NCI-H69 (cell line): ENCODE data around the gene PIP4K2C.

Experiments
- DNase-seq: peaks from one replicate; lab custom pipeline; 2025; lab: John Stamatoyannopoulos, UW

Gene PIP4K2C

DNA sequence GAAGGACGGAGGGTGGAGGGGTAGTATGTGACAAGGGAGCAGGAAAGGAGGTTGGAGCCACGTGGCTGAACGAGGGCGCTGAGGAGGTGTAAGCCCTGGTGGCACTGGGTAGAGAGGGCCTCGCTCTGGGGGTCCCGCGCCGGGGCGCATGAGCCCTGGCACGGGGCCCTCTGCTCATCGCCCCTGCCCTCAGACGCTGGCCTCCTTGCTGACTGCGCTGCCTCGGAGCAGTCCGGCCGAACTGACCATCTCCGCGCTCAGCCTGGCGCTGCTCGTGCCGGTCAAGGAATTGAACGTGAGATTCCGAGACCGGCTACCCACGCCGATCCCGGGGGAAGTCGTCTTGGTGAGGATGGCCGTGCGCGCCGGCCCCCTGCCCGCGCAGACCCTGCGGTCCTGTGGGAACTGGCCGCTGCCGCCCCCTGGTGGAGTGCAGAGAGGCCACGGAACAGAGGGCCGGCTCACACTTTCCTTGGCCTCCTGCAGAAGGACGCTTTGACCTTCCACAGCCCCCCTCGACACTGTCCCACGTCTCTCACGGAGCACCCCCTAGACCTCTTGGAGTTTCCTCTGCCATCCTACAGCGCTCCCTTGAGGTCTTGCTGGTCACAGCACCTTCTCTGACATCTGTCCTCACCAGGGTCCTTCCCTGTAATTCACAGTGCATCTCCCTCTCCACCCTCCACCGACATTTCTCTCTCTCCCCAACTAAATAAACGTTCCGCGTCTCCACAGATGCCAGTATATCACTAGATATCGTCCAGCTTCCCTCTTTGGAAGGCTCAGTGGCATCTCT is 30.7 kb downstream of the PIP4K2C start:
- peak; percentile 77 for DNase-seq

DNA sequence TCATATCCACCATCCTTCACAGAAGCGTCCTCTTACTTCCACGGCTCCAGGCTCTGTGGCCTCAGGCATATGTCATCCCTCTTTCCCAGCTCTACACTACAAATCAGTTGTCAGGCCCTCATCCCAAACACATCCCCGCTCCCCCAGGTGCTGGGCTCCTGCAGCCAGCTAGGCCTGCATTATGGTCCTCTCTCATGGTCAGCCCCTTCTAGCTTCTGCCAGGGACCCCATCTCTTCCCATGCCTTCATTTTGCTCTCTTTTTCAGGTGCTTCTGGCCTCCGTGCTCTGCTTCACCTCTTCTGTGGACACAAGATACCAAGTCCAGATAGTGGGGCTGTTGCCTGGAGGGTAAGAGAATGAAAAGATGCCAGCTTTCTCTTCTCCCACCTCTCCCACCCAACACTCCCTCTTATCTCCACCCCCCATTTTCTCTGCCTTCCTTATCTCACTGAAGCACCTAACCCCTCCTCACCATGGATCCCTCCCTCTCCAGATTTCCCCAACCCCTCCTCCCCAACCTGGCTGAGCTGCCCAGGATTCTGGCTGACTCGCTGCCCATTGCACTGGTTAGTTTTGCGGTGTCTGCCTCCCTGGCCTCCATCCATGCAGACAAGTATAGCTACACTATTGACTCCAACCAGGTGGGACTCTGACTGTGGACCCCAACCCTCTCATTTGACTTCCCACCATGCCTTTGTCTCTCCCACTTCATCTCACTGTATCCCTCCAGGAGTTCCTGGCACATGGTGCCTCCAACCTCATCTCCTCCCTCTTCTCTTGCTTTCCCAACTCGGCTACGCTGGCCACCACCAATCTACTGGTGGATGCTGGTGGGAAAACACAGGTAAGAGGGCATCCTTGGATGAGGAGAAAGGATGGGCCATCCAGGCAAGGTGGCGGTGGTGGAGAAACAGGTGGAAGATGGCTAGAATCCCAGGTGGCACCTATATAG is 31.6 kb downstream of the PIP4K2C start:
- DNase-seq = no peak

DNA sequence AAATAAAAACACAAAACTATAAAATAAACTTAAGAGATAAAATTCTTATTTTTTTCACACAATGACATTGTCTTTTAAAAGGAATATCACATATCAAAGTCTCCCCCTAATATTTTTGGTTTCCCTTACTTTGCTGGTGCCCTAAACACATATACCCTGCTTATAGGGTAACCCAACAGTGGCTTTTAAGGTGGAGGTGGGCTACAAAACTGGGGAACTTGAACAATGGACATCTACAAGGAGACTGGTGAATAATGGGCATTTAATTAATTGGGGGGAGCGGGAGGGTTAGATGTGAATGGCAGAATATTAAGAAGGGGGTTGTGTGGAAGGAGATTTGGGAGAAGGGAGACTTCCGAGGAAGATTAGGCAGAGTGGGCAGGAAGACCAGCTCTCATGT is 32.4 kb downstream of the PIP4K2C start:
- no peak for DNase-seq

DNA sequence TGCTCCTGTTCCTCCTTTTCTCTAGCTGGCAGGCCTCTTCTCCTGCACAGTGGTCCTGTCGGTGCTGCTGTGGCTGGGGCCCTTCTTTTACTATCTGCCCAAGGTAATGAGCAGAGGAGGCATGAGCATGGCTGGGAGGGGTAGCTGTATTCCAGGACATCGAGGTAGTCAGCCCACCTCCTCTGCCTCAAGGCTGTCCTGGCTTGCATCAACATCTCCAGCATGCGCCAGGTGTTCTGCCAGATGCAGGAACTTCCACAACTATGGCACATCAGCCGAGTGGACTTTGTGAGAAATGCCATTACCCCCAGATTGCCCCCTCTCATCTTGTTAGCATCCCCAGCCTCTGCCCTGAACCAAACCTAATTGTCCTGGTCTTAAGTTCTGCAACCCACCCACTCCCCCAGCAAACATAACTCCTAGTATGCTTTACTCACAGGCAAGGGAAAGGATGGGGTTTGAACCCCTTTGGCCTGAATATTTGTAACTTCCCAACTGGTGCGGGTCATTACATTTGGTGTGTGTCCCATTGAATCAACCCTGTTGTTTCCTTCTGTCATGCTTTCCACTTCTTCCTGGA is 32.9 kb downstream of the PIP4K2C start:
- DNase-seq = no peak

DNA sequence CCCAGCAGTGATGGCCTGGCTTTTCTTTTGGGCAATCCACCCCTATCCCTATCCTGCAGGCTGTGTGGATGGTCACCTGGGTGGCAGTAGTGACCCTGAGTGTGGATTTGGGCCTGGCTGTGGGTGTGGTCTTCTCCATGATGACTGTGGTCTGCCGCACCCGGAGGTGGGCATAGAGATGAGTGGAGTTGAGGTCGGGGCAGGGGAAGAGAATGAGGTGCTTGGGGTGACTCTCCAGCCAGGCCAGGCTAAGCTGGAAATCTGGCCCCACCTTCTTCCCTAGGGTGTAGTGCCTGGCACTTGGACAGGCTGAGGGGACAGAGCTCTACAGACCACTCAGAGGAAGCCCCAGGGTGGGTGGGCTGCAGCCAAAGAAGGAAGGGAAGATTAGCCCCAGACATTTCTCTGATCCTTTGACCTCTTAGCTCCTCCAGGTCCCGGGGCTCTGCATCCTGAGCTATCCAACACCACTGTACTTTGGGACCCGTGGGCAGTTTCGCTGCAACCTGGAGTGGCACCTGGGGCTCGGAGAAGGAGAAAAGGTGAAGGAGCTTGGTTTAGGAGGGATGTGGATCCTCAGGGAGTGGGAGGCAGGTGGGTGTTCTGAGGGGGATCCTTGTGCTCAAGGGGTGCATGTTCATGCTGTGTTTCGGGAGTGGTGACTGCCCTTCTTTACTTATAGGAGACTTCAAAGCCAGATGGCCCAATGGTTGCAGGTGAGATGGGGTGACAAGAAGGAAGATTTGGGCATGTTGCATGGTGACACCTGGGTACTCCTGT is 33.6 kb downstream of the PIP4K2C start:
- no peak for DNase-seq

DNA sequence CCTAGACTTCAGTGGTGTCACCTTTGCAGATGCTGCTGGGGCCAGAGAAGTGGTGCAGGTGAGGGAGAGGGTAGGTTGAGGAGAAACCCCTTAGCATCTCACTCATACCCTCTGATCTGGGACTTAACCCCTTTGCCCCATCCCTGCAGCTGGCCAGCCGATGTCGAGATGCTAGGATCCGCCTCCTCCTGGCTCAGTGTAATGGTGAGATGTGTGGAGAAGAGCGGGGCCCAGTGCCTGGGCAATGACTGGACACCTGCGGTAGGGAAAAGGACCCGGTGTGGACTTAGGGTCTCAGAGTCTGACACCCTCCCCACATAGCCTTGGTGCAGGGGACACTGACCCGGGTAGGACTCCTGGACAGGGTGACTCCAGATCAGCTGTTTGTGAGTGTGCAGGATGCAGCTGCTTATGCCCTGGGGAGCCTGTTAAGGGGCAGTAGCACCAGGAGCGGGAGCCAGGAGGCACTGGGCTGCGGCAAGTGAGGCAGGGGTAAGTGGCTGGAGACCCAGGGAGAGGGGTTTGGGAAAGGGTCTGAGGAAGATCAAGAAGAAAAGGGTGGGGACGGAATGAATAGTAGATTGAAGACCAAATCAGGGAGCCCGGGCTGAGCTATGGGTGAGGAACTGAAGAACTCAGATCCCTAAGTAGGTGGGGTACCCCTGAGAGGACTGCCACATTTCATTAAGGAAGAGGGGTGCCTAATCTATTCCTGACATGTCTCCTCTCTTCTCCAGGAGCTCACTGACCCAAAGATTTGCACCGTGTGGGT is 34.5 kb downstream of the PIP4K2C start:
- no peak for DNase-seq

DNA sequence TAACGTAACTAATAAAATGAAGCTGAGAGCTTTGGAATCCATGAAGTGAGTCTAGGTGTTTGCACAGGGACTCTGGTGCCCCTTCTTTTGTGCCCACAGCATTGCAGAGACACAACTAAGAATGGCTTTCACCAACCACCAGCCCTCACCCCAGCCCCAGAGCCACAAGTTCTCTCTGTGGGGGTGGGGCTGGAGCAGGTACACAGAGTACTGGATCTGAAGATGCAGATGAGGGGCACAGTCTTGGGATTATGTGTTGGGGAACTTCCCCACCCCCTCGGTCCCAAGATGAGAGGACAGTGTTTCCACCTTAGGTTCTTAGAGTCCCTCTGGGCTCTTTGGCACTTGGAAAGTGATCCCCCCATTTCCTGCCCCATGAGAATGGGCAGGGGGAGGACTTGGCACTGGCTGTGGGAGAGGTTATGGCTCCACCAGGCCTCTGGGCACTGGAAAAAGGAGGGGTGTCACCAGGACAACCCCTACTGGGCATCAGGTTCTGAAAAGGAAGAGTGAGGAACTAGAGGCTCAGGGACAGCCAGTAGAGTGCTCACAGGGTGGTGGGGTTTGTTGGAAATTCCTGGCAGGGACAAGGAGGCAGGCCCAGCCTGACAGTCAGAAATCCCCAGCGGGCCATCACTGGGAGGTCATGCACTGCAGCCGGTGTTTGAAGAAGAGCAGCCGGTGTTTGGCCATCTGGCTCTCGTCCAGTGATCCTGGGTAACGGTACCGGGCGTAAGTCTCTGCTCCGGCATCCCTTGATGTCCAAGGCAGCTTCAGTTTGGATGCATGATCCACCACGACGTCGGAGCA is 35.3 kb downstream of the PIP4K2C start:
- DNase-seq = no peak

DNA sequence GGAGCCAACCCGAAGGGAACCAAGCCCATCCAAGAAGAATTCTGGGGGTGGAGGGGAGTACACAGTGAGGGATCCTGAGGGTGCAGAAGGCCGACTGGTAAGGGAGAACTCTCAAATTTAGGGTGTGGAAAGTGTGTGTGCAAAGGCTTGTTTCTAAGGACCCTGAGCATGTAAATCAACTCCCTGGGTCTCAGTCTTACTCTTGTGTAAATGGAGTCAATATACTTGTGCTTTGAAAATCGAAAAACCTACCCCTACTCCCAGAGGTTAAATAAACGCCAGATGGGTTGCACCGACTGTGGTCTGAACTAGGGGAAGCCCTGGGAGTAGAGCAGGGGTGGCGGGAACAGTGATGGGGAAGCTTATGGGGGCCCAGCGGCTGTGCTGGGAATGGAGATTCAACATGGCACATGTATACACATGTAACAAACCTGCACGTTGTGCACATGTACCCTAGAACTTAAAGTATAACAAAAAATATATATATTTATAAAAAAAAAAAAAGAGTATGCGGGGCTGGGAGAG is 36.0 kb downstream of the PIP4K2C start:
- DNase-seq = no peak

DNA sequence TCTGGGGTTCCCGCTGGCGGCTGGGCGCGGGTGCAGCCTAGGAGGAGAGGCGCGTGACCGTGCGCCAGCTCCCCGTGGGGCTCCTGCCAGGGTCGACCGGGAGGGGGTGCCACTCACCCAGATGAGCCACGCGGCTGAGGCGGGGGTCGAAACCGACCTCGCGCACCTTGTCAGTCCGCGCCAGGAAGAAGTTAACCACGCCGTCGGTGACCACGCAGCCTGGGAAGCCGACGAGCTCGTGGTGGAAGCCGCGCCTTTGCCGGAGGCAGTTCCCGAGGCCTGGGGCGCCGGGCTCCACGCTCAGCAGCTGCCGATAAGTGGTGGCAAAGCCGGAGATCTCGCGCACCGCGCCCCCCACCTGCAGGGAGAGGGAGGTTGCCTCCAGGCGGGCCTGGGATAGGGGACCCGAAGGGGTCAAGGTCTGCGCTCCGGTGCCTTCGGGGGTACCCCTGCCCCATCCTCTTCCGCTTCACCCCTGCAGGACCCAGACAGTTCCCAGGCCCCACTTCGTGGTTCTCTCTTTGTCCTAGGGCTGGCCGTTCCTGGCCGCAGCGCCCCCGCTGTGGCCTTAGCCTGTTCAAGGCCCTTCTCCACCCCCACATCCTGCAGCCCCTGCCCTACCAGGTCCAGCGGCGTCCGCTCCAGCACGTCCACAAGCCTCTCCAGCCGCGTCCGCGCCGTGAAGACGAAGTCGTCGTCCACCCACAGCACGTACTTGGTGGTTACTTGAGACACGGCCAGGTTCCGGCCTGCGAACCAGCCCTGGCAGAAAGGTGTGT is 36.7 kb downstream of the PIP4K2C start:
- DNase-seq = no peak

DNA sequence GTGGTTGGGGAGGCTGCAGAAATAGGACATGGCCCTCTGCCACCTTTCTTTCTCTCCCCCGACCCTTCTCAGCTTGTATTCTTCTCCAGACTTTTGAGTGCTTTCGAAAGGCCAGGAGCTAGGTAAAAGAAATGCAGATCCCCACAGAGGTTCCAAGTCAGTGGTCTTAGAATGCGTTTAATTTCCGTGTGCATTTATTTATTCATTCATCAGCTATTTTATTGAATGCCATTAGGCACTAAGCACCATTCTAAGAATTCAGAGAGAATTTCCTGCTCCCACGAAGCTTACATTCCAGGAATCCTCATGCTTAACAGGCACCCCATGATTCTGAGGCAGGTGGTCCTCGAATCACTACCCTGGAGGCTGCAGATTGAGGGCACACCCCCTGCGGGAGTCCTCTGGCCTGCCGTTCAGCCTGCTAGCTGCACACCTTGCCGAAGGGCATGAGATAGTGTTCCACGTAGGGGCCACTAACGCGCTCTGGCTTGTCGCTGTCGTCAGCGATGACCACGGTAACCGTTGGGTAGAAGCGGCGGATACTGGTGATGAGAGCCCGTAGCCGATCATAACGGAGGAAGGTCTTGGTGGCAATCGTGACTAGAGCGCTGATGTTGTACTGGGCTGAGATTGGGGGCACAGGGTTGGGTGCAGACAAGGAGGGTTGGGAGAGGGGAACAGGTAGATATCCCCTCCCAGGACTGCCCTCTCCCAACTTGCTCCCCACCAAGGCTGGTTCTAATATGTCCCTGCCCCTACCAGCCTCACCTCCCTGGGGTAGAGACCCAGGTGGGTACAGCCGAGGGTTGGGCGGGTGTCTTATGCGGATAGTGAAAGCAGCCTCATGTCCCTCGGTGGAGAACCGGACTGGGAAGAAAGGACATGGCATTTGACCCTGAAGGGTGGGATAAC is 37.5 kb downstream of the PIP4K2C start:
- DNase-seq = no peak

DNA sequence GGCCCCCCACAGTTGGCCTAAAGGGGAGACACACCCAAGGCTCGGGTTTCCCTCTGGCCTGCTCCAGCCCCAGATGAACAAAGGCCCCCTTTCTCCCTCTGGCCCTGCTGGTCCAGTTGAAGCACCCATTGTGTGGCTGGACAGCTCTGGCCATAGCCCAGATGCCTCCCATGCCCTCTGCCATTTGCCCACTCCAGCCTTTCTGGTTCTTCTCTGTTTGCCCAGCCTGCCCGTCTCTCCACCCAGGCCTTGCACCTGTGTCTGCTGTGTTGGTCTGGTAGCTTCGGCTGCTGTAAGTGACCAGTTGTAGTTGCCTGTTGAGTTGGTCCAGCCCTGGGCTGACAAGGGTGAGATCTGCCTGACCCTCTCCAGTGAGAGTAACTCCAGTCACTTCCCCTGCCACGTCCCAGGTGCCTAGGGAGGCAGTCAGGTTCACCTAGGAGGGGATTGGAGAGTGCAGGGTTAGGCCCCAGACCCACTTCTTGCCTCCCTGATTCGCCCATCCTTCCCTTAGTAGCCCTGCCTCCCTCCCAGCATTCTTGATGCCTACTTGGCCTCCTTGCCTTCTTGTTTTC is 39.0 kb downstream of the PIP4K2C start:
- no peak for DNase-seq

DNA sequence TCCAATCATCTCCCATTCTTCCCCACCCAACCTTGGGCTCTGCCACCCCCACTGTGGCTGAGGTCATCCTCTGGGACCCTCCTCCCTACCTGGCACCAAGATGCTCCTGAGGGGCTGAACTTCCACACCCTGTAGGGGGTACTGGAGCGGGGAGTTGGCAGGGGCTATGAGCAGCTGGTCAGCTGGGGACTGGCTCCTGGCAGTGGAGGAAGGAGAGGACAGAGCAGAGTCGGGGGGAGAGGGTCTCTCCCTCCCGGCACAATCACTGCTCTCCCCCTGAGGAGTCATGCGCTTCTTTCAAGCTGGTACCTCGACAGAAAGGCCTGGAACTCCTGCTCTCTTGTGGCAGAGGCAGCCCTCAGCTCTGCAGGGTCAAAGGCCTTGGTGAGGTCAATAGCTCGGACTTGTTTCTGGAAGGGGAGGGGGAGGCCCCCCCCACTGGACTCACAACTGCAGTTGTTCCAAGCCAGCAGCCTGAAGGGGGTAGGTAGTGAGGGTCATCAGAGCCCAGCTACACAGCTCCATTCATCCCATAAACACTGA is 40.0 kb downstream of the PIP4K2C start:
- no peak for DNase-seq

DNA sequence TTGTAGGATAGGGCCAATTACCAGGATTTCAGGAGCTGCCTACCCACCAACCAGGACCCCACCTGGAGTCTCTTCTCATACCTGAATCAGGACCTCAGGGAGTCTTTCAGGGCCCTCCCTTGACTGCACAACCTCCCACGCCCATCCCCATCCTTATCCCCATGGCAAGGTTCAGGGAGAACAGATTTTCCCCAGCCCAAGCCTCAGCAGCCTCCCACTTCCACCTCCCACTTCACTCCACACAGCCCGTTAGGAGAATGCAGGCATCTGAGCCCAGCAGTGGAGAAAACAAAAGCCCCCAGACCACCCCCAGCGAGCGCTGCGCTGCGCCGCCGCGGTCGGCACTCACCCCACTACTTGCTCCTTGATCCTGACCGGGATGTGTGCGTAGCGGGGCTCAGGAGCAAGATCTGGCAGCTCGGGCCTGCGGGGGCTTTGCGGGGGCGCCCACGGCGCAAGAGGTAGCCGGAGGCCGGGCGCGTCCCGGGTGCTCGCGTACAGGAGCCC is 40.6 kb downstream of the PIP4K2C start:
- DNase-seq = no peak

DNA sequence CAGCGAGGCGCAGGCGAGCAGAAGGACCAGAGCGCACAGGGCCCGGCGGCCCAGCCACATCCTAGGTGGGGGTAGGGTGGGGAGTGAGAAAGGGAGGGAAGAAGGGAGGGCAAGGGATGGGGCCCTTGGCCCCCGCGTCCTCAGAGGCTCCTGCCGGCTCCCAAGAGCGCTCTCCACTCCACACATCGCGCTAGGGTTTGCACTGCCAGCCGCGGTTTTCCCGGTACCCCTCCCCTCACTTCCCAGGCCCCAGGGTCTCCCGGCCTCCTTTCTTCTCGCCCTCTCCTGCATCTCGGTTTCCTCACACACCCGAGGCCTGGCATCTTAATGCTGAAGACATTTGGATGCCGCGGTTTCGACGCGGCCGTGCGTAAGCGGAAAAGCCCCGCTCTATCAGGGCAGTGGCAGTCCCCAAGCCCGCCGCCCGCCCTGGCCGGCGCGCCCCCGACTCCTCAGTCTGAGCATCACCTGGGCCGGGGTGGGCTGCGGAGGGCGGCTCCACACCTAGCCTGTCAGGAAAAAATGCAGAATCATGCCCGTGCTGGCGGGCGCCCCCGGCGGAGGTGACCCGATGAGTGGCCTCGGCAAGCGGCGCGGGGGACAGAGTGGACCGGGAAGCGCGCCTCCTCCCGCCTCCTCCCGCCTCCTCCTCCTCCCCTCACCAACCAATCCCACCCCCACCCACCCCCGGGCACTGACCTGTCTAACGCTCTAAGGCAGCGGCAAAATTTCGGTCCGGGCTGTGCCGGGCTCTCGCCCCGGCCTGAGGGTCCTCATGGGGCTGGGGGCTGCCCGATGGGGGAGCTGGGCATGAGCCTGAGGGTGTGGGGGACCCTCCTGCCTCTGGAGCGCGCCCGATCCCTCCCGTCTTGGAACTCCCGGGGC is 41.3 kb downstream of the PIP4K2C start:
- DNase-seq = peak; percentile 76

DNA sequence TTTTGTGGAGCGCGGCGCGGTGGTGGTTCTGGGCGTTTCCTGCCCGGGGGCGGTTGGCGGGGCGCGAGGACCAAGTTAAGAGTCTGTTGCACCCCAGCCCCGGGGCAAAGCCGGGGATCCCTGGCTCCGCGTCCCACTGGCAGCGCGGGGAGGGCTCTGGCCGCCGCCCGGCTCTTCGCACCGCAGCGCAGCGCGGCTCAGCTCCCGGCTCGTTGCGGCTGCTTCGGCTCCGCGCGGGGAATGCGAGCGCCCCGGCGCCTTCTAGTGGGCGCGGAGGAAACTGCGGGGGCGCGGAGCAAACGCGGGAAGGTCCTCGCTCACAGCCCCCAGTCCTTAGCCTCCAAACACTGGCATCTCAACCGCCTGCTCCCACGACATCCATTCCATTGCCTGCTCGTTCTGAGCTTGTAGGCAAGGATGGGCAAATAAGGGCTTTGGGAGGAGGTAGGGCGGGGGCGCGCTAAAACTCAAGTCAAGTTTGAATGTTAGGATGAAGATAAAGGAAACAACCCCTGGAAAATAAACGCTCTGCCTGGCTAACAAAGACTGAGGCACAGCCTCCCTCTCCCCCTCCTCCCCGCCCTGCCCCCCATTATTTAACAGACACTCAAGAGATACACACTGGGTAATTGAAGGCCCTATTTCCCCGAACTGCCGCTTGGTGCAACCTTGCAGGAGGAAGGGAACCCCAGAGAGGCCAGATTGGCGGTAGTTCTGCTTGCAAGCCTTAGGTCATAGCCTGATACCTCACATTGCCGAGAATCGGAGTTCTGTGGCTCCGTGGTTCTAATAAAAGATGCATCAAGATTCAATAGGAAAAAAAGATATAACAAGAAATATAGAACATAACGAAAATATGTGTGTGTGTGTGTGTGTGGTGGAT is 42.2 kb downstream of the PIP4K2C start, which contains the start of gene B4GALNT1:
TSS of gene B4GALNT1 (minus strand) at position 244 of the 883 bp plus-strand sequence. CDS start 1,069 bp downstream, outside the sequence.
- DNase-seq = peak; percentile 88
